ENCODE measurements around the gene ZDHHC4.
A peak's percentile ranks its signal among the peaks of the same experiment; 100 is the strongest.

The ZDHHC4 gene

DNA sequence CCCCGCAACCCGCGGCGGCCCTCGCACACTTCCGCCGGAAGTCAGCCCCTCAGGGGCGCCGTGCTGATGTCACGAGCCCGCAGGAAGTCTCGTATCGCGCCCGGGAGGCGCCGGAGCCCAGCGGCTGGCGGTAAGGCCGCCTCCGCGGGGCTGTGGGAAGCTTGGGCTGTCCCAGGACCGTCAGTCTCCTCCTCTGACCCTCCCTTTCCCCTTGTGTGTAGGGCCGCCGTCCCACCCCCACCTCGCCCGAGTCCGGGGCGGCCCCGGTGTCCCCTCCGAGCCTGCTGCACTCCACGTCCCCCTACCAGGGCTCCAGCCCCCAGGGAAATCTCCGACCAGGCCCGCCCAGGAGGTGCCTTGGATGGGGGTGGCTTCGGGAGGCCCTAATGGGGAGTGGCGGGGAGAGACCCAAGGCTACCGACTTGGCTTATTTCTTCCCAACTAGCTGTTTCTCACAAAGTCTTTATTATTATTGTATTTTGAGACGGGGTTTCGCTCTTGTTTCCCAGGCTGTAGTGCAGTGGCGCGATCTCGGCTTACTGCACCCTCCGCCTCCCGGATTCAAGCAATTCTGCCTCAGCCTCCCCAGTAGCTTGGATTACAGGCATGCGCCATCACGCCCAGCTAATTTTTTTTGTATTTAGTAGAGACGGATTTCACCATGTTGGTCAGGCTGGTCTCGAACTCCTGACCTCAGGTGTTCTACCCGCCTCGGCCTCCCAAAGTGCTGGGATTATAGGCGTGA is at the start of gene ZDHHC4:
Gene ZDHHC4, plus strand, starts transcription at position 86 of the 745 bp plus-strand sequence. CDS start 3,108 bp downstream, outside the sequence.
- DNase-seq = peak; percentile 69 to 75

DNA sequence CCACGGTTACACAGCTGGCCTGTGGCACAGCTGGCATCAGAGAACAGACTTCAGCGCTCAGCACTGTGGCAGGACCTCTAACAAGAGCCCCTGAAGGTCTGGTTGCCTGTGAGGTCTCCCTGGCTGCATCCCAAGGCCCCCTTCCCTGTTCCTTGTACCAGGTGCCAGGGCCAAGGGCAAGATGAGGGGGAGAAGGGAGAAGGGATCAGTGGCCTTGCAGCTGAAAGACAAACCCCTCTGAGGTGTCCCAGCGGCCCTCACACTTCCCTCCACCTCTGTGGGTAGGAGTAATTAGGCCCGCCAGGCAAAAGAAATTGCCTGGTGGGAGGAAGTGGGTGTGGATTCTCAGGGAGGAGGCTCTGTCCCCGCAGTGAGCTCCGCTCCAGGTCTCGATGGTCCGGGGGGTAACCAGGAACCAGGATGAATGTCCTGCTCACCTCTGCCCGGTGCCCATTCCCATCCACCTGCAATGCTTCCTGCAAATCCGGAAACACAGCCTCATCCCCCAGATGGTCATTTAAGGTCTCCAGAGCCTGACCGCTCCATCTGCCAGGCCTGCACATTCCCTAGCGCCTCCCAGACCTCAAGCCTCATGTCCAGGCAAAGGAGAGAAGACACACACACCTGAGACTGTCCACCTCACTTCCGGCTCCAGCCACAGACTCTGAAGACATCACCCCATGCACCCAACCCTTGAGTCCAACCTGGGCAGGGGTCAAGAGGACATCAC is 48.7 kb upstream of the ZDHHC4 start:
- no peak for DNase-seq

DNA sequence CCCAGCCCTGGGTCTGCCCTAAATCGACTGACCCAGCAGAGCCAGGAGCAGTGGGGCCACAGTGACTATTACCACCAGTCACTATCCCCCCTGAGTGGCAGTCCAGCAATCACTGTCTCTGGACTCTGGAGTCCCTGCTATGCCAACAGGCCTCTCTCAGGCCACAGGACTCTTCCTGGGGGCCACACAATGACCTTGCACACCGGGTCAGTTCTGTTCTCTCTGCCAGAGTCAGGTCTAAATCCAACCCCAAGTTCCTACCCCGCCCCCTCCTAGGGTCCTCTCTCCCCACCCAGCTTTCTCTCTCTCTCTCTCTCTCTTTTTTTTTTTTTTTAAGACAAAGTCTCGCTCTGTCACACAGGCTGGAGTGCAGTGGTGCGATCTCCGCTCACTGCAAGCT is 47.6 kb upstream of the ZDHHC4 start:
- no peak for DNase-seq

DNA sequence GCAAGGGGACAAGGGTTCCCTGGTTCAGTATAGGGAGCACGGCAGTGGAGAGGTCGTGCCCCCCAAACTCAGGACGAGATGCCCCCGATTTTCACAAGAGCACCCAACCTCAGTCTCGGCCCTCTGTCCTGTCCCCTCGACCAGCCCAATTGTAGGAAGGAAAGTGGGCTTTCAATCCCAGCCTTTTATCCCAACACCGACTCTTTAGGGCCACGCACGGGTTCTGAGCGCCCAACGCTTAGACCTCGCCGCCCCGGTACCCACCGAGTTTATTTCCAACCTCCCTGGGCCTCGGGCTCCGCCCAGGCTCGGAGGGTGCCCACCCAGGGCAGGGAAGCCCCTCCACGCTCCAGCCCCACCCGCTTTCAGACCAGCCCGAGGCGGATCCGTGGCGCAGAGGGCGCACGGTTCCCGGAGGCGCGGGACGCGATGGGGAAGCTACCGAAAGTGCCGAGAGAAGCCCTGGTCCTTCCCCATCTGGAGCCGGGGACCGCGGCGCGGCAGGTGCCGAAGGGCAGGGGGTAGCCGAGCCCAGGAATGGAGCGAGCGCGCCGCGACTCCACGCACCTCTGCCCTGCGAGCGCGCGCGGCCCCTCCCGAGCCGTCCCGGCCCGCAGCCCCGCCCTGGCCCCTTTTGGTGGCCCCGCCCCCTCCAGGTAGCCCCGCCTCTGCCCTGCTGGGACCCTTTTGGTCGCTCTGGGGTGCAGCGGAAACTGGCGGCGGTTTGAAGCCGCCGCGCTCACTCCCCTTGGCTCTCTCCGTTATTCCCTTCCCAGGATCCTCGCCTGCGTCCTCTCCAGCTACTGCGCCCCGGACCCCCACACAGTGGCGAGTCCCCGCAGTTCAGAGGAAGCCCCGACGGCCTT is 46.4 kb upstream of the ZDHHC4 start:
- no peak for DNase-seq

DNA sequence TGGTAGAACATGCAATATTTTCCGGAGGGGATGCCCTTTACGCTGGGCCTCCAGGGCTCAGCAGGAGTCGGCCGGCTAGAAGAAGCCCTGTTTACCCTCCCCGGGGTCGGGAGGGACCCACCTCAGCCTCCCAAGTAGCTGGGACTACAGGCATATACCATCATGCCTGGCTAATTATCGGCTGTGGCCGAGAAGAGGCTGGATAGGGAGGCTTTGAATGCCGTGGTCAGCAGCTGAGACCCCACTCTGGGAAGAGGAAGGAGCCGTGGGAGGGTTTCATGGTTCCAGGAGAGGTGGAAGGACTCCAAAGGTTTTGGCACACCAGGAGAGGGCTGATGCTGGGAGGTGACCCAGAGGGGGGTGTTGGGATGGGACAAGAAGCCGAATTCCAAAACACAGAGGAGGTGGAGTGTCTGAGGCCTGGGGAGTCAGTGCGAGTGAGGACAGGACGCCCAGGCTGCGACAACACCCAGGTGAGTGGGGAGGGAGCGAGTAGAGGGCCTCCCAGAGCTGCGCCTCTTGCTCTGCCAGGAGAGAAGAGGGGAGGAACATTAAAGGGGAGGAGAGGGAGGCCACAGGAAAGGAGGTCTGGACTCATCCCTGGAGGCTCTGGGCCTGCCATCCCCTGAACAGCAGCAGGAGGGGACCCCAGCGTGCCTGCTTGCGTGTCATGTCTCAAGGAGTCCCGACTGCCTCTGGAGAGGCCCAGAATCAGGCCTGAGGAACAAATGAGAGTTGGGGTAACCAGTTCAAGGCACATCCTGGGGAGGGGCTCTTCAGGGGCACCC is 45.6 kb upstream of the ZDHHC4 start:
- DNase-seq = no peak

DNA sequence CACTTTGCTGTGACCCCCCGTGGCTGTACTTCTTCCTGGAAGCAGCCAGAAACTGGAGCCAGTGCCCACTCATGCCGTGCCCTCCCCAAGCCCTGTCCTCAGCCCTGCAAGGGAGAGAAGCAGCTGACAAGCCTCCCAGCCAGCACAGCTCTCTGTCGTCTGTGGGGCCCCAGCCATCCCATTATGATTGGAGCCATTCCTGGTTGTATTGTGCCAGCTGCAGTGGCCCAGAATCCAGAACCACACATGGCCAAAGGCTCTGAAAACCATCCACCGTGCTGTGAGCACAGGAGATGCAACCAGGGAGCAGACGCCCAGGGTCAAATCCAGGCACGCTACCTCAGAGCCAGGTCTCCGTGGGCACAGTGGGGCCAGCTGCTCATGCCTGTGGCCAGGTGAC is 44.7 kb upstream of the ZDHHC4 start:
- no peak for DNase-seq

DNA sequence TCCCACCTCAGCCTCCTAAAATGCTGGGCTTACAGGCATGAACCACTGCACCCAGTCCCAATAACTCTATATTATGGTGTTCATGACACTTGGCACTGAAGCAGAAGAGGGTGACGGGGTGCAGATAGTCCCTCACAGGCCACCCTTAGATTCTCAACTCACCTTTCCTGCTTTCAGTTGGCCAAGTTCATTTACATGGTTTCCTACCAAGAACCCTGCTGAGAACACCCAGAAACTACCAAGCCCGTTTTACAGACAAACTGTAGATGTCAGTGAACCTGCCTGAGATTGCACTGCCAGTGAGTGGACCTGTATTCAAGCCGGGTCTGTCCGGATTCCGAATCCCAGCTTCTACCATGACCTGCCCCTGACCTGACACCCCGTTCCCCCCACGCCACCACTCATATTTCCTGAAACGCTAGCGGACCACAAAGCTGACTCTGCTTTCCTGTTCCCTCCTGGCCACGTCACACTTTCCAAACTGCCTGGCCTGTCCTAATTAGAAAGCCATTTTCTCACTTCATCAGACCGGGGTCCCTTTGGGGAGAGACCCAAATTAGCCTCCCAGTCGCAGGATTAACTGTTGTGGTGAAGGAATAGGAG is 43.3 kb upstream of the ZDHHC4 start:
- DNase-seq = no peak

DNA sequence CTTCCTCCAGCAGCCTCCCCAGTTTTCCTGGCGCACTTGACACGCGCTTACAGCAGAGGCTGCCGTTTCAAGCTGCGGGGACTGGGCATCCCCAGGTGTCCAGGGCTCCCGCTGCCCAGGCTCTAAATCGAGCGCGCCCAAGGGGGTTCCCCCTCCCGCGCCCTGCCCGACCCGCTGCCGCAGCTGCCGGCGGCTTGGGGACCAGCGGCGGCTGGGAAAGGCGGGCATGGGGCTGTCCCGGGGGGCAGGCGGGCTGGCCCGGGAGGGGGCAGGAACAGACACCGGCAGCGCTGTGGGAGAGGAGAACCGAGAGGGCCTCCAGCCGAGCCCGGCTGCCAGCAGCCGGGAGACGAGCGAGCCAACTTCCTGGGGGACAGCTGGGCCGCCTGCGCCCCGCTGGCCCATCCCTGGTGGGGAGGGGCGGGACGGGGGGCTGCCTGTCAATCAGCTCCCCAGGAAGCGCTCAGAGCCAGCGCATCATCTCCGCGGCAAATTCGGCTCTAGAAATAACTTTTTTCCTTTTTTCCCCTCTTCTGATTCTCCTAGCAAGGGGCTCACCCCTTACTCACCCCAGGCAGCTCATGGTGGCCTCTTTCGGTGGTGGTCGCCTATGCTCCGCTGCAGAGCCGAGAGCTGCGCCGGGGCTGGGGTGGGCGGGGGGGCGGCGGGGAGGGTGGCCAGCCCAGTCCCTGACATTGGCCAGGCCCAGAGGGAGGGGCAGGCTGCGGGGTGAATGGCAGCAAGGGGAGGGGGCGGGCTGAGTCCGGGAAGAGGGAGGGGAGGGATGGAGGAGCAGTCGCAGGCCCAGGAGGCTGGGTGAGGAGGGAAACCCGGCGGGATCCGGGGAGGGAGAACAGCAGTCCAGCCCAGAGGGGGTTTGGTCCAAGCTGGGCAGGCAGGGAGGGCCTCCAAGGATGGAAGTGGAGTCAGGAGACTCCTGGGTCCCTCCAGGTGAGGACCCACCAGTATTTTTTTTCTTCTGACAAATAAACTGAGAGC is 40.7 kb upstream of the ZDHHC4 start:
- no peak for DNase-seq

DNA sequence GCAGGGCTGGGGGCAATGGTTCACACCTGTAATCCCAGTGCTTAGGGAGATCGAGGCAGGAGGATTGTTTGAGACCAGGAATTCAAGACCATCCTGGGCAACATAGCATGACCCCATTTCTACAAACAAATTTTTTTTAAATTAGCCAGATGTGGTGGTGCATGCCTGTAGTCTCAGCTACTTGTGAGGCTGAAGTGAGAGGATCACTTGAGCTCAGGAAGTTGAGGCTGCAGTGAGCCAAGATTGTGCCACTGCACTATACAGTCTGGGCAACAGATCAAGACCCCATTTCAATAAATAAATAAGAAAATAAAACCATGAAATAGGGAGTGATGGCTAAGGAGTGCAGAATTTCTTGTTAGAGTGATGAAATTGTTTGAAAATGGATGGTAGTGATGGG is 34.9 kb upstream of the ZDHHC4 start:
- DNase-seq = no peak

DNA sequence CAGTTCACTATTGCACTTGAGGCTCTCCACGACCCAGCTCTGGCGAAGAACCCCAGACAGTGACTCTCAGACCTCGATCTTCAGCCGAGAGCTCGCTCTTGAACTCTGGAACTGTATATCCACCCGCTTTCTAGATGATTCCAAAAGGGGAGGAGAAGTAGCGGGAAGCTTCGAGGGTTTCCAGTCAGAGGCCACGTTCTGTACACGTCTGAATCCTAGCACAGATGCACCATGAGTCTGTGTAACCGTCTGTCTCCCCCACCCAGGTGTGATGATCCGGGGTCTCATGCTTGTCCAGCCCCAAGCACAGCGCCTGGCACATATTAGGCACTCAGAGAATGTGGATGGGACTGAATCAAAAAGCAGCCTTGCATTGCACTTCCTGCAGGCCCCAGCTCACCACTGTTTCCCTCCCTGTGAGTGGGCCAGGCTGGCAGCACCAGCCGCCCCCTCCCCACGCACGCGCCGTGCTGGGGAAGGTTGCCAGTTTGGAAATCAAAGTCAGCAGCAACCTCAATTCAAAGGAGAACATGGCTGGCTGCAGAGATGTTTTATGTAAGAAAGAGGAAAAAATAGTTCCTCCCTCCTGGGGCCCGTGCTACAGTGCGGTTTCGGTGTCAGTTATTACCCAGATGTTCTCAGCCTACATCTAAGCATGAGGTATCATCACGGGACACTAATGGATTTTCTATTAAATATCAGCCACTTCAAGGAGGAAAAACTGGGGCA is 31.7 kb upstream of the ZDHHC4 start:
- DNase-seq = no peak

DNA sequence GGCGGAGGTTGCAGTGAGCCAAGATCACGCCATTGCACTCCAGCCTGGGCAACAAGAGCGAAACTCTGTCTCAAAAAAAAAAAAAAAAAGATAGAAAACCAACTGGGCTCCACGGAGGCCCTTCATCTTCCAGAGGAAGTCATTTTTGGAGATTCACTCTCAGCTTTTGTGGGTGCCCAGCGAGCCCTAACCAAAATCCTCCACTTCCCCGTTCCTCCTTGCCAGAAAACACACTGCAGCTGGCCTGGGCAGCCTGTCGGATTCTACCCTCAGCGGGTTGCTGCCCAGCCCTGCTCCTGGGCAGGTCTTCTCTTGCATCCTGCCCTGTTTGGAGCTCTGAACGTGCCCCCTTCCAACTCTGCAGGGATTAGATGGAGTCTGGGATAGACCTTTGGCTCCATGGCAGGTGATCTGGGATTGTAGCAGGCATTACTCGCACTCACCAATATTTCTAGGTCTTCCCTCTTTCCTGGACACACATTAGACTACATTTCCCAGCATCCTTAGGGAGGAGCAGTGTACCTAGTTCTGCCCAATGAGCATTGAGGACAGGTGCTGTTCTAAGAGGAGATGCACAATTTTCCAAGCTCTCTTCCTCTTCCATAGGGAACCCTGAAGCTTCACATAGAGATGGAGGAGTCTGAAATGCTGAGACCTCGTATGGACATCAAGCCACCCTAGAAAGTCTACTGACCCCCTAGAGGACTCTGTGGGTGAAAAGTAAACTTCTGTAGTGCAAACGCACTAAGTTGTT is 30.6 kb upstream of the ZDHHC4 start:
- no peak for DNase-seq

DNA sequence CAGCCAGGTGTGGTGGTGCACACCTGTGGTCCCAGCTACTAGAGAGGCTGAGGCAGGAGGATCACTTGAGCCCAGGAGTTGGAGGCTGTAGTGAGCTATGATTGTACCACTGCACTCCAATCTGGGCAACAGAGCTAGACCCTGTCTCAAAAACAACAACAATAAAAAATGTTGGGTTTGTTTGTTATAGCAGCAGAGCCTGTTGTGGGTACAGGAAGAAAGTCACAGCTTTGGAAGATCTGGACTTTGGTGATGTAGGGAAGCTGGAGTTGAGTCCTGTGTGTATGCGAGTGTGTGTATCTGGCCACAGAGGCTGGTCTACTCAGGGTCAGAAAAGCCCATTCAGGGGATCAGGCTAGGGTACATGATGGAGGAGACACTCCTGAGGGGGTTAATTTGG is 29.9 kb upstream of the ZDHHC4 start:
- no peak for DNase-seq

DNA sequence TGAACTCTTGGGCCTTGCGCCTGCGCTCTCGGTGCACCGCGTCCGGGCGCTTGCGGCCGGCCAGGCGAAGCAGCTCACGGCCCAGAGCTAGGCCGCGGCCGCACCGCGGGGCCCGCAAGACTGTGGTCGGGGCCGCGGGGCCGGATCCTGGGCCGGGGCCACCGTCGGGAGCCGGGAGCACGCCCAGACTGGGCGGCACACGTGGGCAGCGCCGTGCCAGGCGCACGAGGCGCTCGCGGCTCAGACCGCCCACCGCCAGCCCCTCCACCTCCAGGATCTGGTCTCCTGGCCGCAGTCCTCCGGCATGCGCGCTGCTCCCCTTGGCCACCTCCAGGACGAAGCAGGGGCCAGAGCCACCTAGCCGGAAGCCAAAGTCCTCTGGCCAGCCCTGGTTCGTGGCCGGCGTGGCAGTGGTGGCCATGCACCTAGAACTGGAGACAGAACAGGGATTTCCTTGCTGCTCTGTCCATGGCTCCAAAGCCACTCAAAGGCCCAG is 26.2 kb upstream of the ZDHHC4 start, which contains the start of gene GRID2IP:
Gene GRID2IP, minus strand, starts transcription at position 446 of the 496 bp plus-strand sequence. Its CDS starts 25 bp downstream, at position 421.
- DNase-seq = no peak

DNA sequence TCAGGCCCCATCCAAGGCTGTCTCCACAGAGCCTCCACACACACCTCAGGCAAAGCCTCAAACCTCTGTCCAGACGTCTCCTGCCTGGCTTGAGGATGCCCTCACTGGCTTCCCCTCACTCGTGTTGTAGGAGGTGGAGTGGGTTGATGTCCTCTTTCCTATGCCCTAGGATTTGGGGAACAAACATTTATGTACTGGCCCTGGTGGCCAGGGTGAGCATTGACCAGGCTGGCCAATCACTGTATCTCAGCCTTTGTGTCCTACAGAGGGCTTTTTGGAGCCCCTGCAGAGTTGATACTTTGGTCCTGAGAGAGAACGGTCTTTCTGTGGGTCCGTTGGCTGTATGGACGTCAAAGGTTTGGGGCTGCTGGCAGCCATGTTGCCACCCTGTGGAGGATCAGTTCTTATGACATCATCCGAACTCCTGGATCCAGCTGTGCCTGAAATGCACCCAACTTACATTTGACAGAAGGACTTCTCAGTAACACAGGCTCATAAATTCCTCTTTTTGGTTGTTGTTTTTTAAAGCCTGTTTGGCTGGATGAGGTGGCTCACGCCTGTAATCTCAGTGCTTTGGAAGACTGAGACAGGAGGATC is 23.7 kb upstream of the ZDHHC4 start:
- no peak for DNase-seq

DNA sequence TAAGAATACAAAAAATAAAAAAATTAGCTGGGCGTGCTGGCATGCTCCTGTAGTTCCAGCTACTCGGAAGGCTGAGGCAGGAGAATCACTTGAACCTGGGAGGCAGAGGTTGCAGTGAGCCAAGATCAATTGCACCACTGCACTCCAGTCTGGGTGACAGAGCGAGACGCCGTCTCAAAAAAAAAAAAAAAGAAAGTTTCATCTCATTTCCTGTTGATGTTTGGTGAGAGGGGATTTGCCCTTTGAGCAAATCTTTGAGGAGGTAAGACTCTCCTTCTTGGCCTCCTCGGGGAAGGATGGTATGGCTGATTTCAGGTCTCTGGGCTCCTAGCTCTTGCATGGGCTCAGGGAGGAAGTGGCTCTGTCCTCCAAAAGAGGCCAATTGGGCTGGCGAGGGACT is 22.4 kb upstream of the ZDHHC4 start:
- no peak for DNase-seq

DNA sequence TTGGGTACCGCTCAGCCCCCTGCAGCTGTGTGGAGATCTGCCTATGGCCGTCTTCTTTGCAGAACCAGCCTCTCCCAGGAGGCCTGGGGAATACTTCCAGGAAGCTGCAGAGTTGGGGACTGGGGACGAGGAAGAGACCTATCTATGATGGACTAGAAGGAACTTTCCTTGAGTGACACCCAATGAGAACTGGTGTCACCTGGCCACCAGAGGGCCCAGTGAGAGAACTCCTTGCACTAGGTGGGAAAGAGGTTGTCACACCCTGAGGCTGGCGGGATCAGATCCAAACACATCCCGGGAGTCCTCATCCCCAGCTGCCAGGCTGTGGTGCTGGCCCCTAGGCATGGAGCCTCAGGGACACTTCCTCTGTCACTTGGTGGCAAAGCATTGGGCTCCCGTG is 21.1 kb upstream of the ZDHHC4 start:
- no peak for DNase-seq

DNA sequence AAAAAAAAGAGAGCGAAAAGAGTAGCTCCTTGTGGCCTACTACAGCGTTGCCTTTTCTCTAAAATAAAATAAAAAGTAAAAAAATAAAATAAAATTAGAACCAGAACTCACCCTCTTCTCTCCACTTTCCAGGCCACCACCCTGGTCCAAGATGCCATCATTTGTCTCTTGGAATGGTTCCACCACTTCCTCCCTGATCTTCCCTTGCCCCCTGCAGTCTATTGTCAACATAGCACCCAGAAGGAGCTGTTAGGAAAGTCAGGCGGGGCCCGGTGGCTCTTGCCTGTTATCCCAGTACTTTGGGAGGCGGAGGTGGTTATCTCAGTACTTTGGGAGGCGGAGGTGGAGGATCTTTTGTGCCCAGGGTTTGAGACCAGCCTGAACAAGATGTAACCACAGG is 18.4 kb upstream of the ZDHHC4 start:
- peak; percentile 9 to 10 for DNase-seq

DNA sequence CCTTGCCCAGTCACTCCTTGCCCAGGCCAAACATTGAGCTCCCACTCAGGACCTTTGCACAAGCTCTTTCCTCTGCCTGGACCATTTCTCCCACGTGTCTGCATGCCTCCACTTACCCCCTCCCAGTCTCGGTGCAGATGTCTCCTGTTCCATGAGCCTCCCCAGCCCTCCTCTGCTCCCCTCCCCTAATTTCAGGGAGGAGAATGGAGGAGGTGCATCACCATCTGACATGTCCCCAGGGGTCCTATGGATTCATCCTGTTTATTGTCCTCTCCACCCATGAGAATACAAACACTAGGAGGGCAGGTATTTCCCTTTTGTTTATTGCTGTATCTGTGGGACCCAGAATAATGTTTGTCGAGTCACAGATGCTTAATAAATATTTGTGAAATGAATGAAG is 17.4 kb upstream of the ZDHHC4 start:
- no peak for DNase-seq

DNA sequence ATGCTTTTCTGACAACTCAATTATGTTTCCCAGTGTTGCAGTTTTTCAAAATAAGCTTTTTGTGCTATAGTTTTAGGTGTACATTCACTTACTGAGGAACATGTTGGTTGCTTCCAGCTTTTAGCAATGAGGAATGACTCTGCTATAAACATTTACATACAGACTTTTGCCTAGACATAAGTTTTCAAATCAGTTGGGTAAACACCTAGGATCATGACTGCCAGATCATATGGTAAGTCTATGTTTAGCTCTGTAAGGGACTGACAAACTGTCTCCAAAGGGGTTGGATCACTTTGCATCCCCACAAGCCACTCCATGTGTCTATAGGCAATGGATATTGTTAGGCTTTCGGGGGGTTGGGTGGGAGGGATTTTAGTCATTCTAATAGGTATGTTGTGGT is 15.1 kb upstream of the ZDHHC4 start:
- DNase-seq = no peak
